Left hindlimb (tissue), 1 donor: ENCODE results near the gene CSNK1G2.

ENCODE experiments used
- DNase-seq: peaks from one replicate; pipeline ENCODE4 v3.0.0-alpha.2; 2018

CSNK1G2 gene

GRCh38 chr19:1920644-1921043 is 20.3 kb upstream of the CSNK1G2 start:
- no peak for DNase-seq

GRCh38 chr19:1921326-1921725 is 19.6 kb upstream of the CSNK1G2 start:
- no peak for DNase-seq

GRCh38 chr19:1921825-1922224 is 19.1 kb upstream of the CSNK1G2 start:
- DNase-seq = no peak

GRCh38 chr19:1922803-1923202 is 18.2 kb upstream of the CSNK1G2 start:
- no peak for DNase-seq

GRCh38 chr19:1923319-1923718 is 17.7 kb upstream of the CSNK1G2 start:
- no peak for DNase-seq

GRCh38 chr19:1924320-1924961 is 16.5 kb upstream of the CSNK1G2 start:
- DNase-seq = no peak

GRCh38 chr19:1925544-1925943 is 15.4 kb upstream of the CSNK1G2 start:
- no peak for DNase-seq

- DNase-seq = peak; percentile 73
Measured at GRCh38 chr19:1929021-1929742, 11.8 kb upstream of the CSNK1G2 start.

- DNase-seq = no peak
Measured at GRCh38 chr19:1931445-1931844, 9.5 kb upstream of the CSNK1G2 start.

GRCh38 chr19:1932395-1932794 is 8.6 kb upstream of the CSNK1G2 start:
- DNase-seq = no peak

GRCh38 chr19:1933244-1933643 is 7.7 kb upstream of the CSNK1G2 start:
- DNase-seq = no peak

- no peak for DNase-seq
Measured at GRCh38 chr19:1933942-1934341, 7.0 kb upstream of the CSNK1G2 start.

GRCh38 chr19:1935484-1936208 is 5.3 kb upstream of the CSNK1G2 start:
- DNase-seq = no peak

- no peak for DNase-seq
Measured at GRCh38 chr19:1936430-1936829, 4.5 kb upstream of the CSNK1G2 start.

GRCh38 chr19:1936916-1937610 is 3.9 kb upstream of the CSNK1G2 start:
- DNase-seq = no peak

GRCh38 chr19:1938071-1938470 is 2.9 kb upstream of the CSNK1G2 start:
- DNase-seq = no peak

GRCh38 chr19:1942078-1942933 is 1.3 kb downstream of the CSNK1G2 start:
- DNase-seq = peak; percentile 80

GRCh38 chr19:1942934-1943555 is 2.1 kb downstream of the CSNK1G2 start:
- no peak for DNase-seq

GRCh38 chr19:1943661-1944087 is 2.7 kb downstream of the CSNK1G2 start:
- DNase-seq = no peak

GRCh38 chr19:1944088-1944915 is 3.3 kb downstream of the CSNK1G2 start:
- no peak for DNase-seq
